GM12801 (cell line): ENCODE data around the gene KRTAP10-11.
"Not testable (repeated sequence)": the region's sequence is repeated elsewhere in the genome, so short reads cannot be mapped to it uniquely, and the experiment has no call there.

ENCODE experiments used
- TF ChIP-seq, protein P1 (sequence below): IDR thresholded peaks from one replicate; pipeline ENCODE4 v1.5.1; 2011; ENCODE audit warnings: control low read depth; ENCODE audit not compliant: insufficient read length; ENCODE audit errors: extremely low read depth

The KRTAP10-11 gene, protein sequence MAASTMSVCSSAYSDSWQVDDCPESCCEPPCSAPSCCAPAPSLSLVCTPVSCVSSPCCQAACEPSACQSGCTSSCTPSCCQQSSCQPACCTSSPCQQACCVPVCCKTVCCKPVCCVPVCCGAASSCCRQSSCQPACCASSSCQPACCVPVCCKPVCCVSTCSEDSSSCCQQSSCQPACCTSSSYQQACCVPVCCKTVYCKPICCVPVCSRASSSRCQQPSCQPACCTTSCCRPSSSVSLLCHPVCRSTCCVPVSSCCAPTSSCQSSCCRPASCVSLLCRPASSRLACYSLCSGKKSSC

DNA sequence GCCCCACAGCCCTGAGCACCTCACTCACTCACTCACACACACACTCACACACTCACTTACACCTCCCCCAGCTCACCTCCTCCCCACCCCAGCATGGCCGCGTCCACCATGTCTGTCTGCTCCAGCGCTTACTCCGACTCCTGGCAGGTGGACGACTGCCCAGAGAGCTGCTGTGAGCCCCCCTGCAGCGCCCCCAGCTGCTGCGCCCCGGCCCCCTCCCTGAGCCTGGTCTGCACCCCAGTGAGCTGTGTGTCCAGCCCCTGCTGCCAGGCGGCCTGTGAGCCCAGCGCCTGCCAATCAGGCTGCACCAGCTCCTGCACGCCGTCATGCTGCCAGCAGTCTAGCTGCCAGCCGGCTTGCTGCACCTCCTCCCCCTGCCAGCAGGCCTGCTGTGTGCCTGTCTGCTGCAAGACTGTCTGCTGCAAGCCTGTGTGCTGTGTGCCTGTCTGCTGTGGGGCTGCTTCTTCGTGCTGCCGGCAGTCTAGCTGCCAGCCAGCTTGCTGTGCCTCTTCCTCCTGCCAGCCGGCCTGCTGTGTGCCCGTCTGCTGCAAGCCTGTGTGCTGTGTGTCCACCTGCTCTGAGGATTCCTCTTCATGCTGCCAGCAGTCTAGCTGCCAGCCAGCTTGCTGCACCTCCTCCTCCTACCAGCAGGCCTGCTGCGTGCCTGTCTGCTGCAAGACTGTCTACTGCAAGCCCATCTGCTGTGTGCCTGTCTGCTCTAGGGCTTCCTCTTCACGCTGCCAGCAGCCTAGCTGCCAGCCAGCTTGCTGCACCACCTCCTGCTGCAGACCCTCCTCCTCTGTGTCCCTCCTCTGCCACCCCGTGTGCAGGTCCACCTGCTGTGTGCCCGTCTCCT, at the start of gene KRTAP10-11:
TSS of gene KRTAP10-11 (plus strand) at position 49 of the 856 bp plus-strand sequence. CDS start at position 94, 45 bp downstream.
- TF ChIP-seq, protein P1, sequence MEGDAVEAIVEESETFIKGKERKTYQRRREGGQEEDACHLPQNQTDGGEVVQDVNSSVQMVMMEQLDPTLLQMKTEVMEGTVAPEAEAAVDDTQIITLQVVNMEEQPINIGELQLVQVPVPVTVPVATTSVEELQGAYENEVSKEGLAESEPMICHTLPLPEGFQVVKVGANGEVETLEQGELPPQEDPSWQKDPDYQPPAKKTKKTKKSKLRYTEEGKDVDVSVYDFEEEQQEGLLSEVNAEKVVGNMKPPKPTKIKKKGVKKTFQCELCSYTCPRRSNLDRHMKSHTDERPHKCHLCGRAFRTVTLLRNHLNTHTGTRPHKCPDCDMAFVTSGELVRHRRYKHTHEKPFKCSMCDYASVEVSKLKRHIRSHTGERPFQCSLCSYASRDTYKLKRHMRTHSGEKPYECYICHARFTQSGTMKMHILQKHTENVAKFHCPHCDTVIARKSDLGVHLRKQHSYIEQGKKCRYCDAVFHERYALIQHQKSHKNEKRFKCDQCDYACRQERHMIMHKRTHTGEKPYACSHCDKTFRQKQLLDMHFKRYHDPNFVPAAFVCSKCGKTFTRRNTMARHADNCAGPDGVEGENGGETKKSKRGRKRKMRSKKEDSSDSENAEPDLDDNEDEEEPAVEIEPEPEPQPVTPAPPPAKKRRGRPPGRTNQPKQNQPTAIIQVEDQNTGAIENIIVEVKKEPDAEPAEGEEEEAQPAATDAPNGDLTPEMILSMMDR, result not testable (repeated sequence)

DNA sequence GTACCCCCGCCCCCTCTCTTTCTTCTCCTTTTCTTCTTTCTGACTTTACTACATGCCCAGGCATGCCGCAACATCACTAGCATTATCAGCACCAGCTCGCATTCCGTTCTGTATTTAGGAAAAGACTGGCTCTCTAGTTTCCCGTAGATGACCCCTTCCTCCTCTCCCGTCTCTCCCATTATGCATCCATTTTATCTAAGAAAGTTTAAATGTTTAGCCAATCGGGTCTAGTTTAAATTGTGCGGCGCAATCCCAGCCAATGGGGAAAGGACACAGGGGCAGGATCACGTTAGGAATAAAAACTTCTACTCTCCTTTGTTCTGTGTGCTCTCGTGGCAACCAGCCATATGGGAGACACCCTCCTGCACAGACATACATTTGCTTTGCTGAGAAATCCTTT, 48.2 kb upstream of the KRTAP10-11 start:
- TF ChIP-seq, protein P1, result no peak

DNA sequence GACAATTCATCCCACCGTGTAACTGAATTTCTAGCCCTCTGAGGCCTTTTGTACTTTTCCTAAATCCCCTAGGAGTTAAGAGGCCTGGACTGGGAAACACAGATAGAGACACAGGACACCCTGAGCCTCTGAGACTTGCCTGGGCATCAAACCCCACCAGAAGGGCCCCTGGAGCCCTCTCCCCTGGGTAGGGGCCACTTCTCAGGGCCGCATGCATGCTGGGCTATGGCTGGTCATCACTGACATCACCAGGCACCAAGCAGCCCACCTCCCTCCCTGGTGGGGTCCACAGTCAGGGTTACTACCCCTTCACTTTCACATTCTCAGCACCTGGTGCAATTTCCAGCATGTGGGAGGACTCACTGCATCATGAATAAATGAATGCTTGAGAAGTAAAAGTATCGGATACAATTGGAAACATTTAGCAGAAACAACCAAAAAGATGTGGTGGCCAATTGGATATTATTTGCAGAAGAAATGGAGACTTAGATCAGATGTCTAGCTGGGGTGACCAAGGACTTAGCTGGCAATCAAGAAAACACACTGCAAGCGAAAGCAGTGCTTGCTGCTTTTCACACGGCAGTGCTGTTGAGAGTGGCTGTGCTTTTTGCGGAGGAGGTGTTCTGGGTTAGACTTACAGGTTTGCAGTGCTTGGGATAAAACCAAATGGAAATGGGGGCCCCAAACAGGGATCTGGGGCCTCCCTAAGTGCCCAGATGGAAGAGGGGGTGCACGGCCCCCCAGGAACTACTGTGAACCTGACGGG, 46.8 kb upstream of the KRTAP10-11 start:
- TF ChIP-seq, protein P1, result no peak

DNA sequence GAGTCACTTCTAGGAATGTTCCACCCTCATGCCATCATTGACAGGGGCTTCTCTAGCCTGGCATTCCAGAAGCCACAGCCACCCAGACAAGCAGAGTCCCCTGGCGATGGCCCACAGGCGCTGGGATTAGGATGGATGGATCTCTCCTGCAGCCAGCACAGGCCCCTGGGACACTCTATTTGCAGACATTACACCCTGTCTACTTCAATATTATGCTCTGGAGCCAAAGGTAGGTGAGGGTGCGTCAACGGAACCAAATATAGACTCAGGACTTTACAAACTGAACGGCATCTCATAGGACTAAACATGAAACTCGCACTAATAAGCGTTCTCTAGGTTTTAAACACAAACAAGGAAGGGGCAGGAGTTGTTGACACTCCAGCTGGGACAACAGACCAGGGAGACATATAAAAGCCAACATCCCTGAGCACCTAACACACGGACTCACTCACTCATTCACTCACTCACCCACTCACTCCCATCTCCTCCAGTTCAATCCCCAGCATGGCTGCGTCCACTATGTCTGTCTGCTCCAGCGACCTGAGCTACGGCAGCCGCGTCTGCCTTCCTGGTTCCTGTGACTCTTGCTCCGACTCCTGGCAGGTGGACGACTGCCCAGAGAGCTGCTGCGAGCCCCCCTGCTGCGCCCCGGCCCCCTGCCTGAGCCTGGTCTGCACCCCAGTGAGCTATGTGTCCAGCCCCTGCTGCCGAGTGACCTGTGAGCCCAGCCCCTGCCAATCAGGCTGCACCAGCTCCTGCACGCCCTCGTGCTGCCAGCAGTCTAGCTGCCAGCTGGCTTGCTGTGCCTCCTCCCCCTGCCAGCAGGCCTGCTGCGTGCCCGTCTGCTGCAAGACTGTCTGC, 45.9 kb upstream of the KRTAP10-11 start, which contains the start of gene KRTAP10-7:
TSS of gene KRTAP10-7 (plus strand) at position 480 of the 861 bp plus-strand sequence. CDS start at position 505, 25 bp downstream.
- TF ChIP-seq, protein P1, result not testable (repeated sequence)

DNA sequence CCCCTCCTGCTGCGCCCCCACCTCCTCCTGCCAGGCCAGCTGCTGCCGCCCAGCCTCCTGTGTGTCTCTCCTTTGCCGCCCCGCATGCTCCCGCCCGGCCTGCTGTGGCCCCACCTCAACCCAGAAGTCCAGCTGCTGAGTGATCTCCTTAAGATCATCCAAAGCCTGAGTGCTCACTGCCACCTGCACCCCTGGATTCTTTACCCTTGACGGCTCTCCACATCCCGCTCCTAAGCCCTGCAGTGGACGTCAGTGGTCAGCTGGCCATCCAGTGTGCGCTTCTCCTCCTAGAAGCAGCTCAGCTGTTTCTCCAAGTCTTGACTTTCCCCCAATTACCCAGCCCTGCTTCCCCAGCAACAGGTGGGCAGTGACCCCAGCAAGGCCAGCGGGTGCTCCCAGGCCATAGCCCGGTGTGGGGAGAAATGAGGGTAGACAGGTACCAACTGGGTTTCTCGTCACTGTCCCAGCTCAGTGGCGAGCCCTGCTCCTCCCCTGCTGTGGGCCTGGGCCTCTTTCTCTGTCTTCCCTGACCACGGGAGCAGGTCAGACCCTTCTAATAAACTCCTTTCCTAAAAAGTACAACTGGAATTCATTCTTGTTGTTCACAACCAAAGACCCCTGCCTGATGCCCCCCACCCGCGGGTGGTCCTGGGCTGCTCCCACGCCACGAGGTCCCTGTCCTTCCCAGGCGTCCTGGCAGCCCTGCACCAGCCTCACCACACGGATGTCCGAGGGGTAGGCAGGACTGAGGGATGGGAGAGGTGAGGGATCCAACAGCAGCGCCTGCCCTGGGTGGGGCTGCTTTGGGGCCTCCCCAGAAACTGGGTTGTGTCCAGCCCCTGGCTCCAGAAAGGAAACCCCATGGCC, 44.4 kb upstream of the KRTAP10-11 start:
- TF ChIP-seq, protein P1, result no peak

DNA sequence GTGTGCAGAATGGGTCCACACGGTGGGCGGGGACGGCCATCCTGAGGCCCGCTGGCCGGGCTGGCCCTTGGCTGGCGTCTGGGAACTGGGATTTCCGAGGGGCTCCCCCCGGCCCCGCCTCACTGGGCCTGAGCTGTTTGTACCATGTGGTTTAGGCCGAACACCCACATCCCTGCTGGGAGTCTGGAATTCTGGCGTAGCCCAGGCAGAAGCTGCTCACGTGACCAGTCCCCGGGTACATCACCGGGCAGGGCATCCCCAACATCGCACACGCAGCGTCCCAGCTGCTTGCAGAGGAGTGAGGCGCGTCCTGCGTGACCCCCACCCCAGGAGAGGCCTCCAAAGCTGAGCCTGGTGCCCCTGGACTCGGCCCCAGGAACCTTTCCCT, 43.8 kb upstream of the KRTAP10-11 start:
- TF ChIP-seq, protein P1, result no peak
